PFSK-1 (cell line): ENCODE measurements around the gene FAM222A.
A peak's percentile ranks its signal among the peaks of the same experiment; 100 is the strongest.

ENCODE experiments used
- FOXP2 ChIP-seq: optimal IDR thresholded peaks from 2 replicates; pipeline ENCODE3; 2011; ENCODE audit warnings: borderline replicate concordance, control low read depth, inconsistent platforms; ENCODE audit not compliant: insufficient read depth; ENCODE audit errors: extremely low read length, extremely low read depth
- POLR2AphosphoS5 ChIP-seq: IDR thresholded peaks from 2 replicates; pipeline ENCODE4 v1.6.1; 2012; ENCODE audit warnings: low read depth, mild to moderate bottlenecking, control low read depth, low read length, moderate library complexity
- SIN3A ChIP-seq: IDR thresholded peaks from 2 replicates; pipeline ENCODE4 v1.6.1; 2012; ENCODE audit warnings: mild to moderate bottlenecking, low read length, moderate library complexity, borderline replicate concordance; ENCODE audit not compliant: insufficient read depth
- TAF1 ChIP-seq: IDR thresholded peaks from 2 replicates; pipeline ENCODE4 v1.6.1; 2012; ENCODE audit warnings: low read length, control low read depth, borderline replicate concordance; ENCODE audit not compliant: insufficient read depth
- TF ChIP-seq, protein P1 (sequence below), 2 experiments: IDR thresholded peaks; 2 replicates each; pipeline versions ENCODE4 v1.6.1 to v1.8.0; 2011 to 2012; ENCODE audit warnings: low read depth in 2 of 2, low read length in 2 of 2, control low read depth in 1 of 2, inconsistent platforms in 1 of 2, mild to moderate bottlenecking in 1 of 2, moderate library complexity in 1 of 2; ENCODE audit not compliant: insufficient read depth in 1 of 2

FAM222A gene

DNA sequence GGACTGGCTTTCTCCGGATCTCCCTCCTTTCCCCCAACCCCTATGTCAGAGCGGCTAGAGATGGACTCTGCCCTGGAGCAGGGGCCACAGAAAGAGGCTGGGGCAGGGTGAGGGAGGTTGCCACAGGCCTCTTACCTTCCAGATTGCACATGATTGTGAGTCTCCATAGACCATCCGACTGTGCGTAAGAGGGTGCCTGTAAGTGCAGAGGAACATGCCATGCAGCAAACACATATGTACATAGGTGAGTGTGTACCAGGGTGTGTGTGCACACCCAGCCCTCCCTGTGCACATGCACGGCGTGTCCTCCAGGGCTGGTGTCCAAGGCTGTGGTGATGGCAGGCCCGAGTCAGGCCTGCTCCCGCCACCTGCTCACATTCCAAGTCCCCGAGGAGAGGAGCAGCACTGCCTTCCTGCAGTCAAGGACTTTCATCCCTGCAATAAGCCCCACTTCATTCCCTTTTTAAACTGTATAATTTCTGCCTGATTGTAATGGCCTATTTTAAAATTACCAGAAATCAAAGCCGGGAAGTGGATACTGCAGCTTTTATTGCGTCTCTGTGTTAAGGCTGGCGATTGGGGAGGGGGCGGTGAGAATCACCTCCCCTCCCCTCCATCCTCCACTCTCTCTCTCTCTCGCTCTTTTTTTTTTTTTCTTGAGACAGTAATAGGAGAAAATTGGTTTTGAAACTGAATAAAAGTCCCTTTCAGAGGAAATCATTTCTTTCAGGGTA lies 28.5 kb downstream of the FAM222A start:
- TF ChIP-seq SIN3A (no peak), TAF1 (no peak), FOXP2 (no peak), POLR2AphosphoS5 (no peak)
- TF ChIP-seq, protein P1, sequence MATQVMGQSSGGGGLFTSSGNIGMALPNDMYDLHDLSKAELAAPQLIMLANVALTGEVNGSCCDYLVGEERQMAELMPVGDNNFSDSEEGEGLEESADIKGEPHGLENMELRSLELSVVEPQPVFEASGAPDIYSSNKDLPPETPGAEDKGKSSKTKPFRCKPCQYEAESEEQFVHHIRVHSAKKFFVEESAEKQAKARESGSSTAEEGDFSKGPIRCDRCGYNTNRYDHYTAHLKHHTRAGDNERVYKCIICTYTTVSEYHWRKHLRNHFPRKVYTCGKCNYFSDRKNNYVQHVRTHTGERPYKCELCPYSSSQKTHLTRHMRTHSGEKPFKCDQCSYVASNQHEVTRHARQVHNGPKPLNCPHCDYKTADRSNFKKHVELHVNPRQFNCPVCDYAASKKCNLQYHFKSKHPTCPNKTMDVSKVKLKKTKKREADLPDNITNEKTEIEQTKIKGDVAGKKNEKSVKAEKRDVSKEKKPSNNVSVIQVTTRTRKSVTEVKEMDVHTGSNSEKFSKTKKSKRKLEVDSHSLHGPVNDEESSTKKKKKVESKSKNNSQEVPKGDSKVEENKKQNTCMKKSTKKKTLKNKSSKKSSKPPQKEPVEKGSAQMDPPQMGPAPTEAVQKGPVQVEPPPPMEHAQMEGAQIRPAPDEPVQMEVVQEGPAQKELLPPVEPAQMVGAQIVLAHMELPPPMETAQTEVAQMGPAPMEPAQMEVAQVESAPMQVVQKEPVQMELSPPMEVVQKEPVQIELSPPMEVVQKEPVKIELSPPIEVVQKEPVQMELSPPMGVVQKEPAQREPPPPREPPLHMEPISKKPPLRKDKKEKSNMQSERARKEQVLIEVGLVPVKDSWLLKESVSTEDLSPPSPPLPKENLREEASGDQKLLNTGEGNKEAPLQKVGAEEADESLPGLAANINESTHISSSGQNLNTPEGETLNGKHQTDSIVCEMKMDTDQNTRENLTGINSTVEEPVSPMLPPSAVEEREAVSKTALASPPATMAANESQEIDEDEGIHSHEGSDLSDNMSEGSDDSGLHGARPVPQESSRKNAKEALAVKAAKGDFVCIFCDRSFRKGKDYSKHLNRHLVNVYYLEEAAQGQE (IDR thresholded peaks at IDR 0.05; ENCODE audit: insufficient read depth in 1 of 2, low read depth in 2 of 2, low read length in 2 of 2): no peak

DNA sequence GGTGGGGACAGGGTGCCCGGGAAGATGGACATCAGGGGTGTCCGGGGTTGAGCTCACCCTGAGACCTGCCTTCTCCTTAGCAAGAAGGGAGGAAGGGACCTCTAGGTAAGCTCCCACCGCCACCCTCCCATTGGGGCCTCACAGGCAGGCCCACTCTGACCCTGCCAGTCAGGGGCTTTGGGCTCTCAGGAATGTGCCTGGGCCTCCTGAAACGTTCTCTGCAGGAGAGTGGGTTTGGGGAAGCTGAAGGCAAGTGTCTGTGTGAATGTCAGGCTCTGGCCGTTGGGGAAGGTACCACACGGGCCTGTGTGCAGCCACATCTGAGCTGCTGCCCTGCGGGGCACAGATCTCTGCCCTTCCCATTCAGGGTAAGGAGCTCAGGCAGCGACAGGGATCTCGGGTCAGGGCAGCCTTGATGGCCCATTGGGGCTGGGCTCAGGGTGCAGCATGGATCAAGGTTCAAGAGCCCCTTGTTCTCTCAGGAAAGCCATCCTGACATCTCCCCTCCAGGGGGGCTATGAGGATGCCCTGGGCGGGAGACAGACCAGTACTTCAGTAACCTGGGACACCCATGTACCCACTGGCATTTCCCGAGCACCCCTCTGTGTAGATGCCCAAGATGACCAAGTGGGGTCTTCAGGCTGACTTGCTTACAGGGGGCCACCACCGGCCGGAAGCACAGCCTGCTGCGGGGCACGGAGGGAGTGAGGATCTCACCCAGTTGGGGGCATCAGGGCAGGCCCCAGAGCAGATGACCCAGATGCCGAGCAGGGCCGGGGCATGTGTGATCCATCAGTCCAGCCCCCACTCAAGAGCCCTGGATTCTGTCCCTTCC lies 29.7 kb downstream of the FAM222A start:
- no peak for TF ChIP-seq TAF1
- TF ChIP-seq FOXP2: no peak

DNA sequence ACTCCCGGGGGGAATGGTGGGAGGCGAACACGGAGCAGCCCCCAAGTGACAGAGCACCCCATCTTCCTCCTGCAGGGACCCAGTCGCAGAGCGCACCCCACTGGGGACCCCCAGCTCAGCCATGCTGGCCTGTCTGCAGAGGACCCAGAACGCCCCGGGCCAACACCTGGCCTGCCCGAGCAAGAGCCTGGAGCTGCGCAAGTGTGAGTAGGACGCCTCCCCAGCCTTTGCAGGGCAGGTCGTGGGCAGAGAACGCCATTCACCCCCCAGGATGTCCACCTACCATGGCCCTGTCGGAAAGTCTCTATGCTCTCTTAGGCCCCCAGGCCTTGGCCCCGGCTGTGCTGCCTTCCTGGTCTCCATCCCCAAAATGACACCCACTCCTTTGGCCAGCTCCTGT lies 30.4 kb downstream of the FAM222A start:
- TF ChIP-seq, protein P1 (IDR thresholded peaks at IDR 0.05; ENCODE audit: insufficient read depth in 1 of 2, low read depth in 2 of 2, low read length in 2 of 2): no peak

DNA sequence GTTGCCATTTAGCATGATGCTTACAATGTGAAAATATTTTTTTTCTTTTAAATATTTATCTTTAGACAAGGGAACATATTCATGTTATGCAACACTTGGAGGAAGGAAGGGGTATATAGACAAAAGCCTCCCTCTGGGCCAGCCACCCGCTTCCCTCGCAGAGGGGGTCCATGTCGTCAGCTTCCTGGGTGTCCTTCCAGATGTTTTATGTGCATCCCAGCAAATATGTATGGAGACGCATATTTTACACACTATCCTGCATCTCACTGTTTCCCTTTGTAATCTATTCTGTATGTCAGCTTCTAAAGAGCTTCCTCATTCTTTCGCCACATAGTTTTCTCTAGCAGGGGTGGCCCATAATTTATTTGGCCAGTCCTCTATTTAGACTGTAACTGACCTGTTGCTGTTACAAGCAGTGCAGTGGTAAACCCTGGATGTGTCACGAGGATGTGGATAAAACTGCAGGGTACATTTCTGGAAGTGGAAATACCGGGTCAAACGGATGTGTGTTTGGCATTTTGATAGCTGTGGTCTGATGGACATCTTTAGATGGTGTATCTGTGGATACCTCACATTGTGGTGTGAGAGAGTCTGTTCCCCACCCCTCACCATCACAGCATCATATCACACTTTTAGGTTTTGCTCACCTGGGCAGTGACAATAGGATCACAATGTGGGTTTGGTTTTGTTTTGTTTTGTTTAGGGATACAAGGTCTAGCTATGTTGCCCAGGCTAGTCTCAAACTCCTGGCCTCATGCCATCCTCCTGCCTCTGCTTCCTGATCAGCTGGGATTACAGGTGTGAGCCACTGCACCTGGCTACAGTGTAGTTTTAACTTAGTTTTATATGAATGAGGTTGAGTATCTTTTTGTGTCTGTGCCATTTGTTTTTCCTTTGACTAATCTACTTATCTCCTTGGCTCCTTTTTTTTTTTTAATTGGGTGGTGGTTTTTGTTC lies 31.6 kb downstream of the FAM222A start:
- no peak for TF ChIP-seq POLR2AphosphoS5
- TF ChIP-seq SIN3A: no peak

DNA sequence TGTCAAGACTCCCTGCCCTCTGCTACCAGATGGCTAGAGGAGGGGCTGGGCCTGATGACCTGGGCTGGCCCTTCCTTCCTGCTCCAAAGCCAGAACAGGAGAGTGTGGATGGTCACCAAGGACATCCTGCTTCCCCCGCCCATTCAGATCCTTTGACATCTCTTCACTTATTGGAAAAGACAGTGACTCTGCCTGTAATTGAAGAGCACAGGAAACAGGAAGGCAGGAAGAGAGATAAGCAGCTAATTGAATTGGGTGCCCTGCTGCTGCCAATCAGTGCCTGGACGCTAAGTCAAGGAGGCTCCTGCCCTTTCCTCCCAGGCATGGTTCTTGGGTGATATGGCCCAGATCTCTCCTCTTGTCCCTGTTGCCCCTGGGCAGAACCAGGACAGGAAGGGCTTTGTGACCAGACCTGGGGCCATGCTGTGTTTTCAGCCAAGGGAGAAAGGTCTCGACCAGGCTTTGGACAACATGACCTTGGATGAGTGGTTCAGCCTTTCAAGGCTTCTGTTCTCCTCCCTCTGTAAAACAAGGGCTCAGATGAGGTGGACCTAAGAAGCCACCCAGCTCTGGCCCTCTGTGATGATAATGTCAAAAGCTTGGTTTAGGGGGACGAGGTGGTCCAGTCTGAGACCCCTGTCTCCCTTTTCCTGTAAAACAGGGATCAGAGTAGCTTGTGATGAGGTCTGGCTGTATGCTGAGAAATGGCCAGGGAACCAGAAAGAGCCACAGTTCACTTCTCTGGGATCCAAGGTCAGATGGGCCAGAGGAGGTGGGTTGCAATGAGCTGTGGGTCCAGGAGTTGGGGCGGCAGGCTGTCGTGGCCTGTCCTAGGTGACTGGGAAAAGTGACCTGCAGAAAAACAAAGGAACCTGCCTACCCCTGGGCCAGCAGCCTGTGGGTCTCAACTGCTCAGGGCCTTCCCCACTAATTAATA lies 38.8 kb downstream of the FAM222A start:
- TF ChIP-seq, protein P1 (IDR thresholded peaks at IDR 0.05; ENCODE audit: insufficient read depth in 1 of 2, low read depth in 2 of 2, low read length in 2 of 2): peak in 1 of 2 experiments; percentile 81; a peak in 2 of 4 replicates
- TF ChIP-seq POLR2AphosphoS5 (no peak), SIN3A (0 out of 2 replicates have a peak, but pooled peaks have one; percentile 80)
